H1 (cell line): ENCODE data around the gene ACSL4. TPM values are rescaled to one million over a fixed set of nuclear protein-coding genes. Genes with fewer than 3 reads are reported as not detected.
A peak's percentile ranks its signal among the peaks of the same experiment; 100 is the strongest.

Source experiments
- CTCF ChIA-PET: fragments of 300-600 bp; sonication (Branson Sonifier 250); formaldehyde crosslinking; loops from one replicate; lab custom pipeline; 2021; ENCODE audit not compliant: partially characterized antibody; lab: Charles Lee
- POLR2A ChIA-PET: fragments of 300-600 bp; sonication (Branson Sonifier 250); formaldehyde crosslinking; loops from one replicate; lab custom pipeline; 2021; ENCODE audit warnings: inconsistent platforms; ENCODE audit not compliant: partially characterized antibody; lab: Charles Lee
- DNase-seq, 2 experiments: peaks; one replicate each; pipeline versions ENCODE4 v3.0.0 to v3.0.0-alpha.2; 2010 to 2022; ENCODE audit warnings: low spot score in 2 of 2, low read depth in 1 of 2, mixed read lengths in 1 of 2
- FAIRE-seq: peaks from 2 replicates; lab custom pipeline; 2011; peaks lifted over from hg19 to GRCh38; lab: Jason Lieb, UNC
- H2AFZ ChIP-seq: 2 replicates; pipeline ENCODE4 v1.8.1; 2012; ENCODE audit warnings: low read length, inconsistent platforms
- H2AK5ac ChIP-seq: 2 replicates; pipeline ENCODE4 v1.6.1; 2013; ENCODE audit warnings: low read depth, low read length
- H2BK120ac ChIP-seq: replicated peaks from 2 replicates; pipeline ENCODE3; 2013; ENCODE audit warnings: low read depth, low read length, inconsistent platforms
- H2BK12ac ChIP-seq: 2 replicates; pipeline ENCODE4 v1.6.1; 2013; ENCODE audit warnings: low read depth, low read length
- H2BK15ac ChIP-seq: 2 replicates; pipeline ENCODE4 v1.6.1; 2013; ENCODE audit warnings: low read length
- H2BK20ac ChIP-seq: 2 replicates; pipeline ENCODE4 v1.6.1; 2013; ENCODE audit warnings: low read length
- H2BK5ac ChIP-seq: 2 replicates; pipeline ENCODE4 v1.6.1; 2013; ENCODE audit warnings: low read depth, low read length
- H3K14ac ChIP-seq: 2 replicates; pipeline ENCODE4 v1.6.1; 2013; ENCODE audit warnings: inconsistent platforms; ENCODE audit not compliant: insufficient read length
- H3K18ac ChIP-seq: 2 replicates; pipeline ENCODE4 v1.6.1; 2013; ENCODE audit warnings: low read length; ENCODE audit errors: extremely low read depth
- H3K23ac ChIP-seq: 2 replicates; pipeline ENCODE4 v1.6.1; 2013; ENCODE audit warnings: inconsistent platforms; ENCODE audit not compliant: insufficient read length
- H3K23me2 ChIP-seq: 2 replicates; pipeline ENCODE4 v1.6.1; 2013; ENCODE audit warnings: low read depth, low read length
- H3K27ac ChIP-seq: 2 replicates; pipeline ENCODE4 v1.6.1; 2011; ENCODE audit warnings: low read depth, low read length, inconsistent platforms
- H3K27me3 ChIP-seq, 4 experiments: replicated peaks in 1 of 4; 1 replicate in 1 of 4; 2 replicates in 3 of 4; pipeline versions ENCODE4 v1.6.1 to v1.8.1; 2011 to 2013; ENCODE audit warnings: low read length in 3 of 4, mild to moderate bottlenecking in 3 of 4, inconsistent platforms in 2 of 4, mixed read lengths in 2 of 4, moderate library complexity in 1 of 4; ENCODE audit not compliant: control insufficient read depth in 3 of 4, insufficient read depth in 3 of 4; ENCODE audit errors: extremely low read depth in 1 of 4
- H3K36me3 ChIP-seq, 4 experiments: 2 replicates each; pipeline versions ENCODE4 v1.6.1 to v1.8.1; 2011 to 2013; ENCODE audit warnings: mild to moderate bottlenecking in 4 of 4, low read length in 3 of 4, moderate library complexity in 2 of 4, control low read depth in 1 of 4, inconsistent platforms in 1 of 4; ENCODE audit not compliant: insufficient read depth in 4 of 4, control insufficient read depth in 2 of 4
- H3K4ac ChIP-seq: replicated peaks from 2 replicates; pipeline ENCODE3; 2013; ENCODE audit warnings: low read length, low read depth, mixed read lengths, inconsistent platforms; ENCODE audit not compliant: insufficient read length
- H3K4me1 ChIP-seq, 4 experiments: replicated peaks in 1 of 4; 1 replicate in 1 of 4; 2 replicates in 3 of 4; pipeline versions ENCODE4 v1.6.1 to v1.8.1; 2011 to 2013; ENCODE audit warnings: low read length in 3 of 4, inconsistent platforms in 2 of 4, mixed read lengths in 1 of 4; ENCODE audit not compliant: insufficient read depth in 4 of 4, control insufficient read depth in 3 of 4
- H3K4me2 ChIP-seq, 2 experiments: 2 replicates each; pipeline versions ENCODE4 v1.6.1 to v1.8.1; 2011 to 2013; ENCODE audit warnings: low read depth in 2 of 2, low read length in 2 of 2, control low read depth in 1 of 2, inconsistent platforms in 1 of 2, mild to moderate bottlenecking in 1 of 2; ENCODE audit not compliant: insufficient read depth in 1 of 2
- H3K4me3 ChIP-seq, 4 experiments: fragments of 200-600, 300-600 bp in 1 of 4; sonication (generic), shearing (Covaris generic), sonication (Bioruptor Twin) in 1 of 4; 2 replicates each; pipeline versions ENCODE4 v1.5.1 to v1.8.1; 2011 to 2016; ENCODE audit warnings: low read length in 4 of 4, low read depth in 3 of 4, control low read depth in 2 of 4, inconsistent platforms in 2 of 4, mild to moderate bottlenecking in 2 of 4, mixed read lengths in 1 of 4, moderate library complexity in 1 of 4; ENCODE audit not compliant: insufficient read depth in 2 of 4; ENCODE audit errors: extremely low read depth in 1 of 4
- H3K56ac ChIP-seq: replicated peaks from 2 replicates; pipeline ENCODE3; 2013; ENCODE audit warnings: low read depth, mild to moderate bottlenecking, mixed read lengths, low read length, inconsistent platforms; ENCODE audit not compliant: insufficient read length
- H3K79me1 ChIP-seq: 2 replicates; pipeline ENCODE4 v1.6.1; 2013; ENCODE audit warnings: low read depth, low read length, control low read depth
- H3K79me2 ChIP-seq, 2 experiments: 2 replicates each; pipeline versions ENCODE4 v1.6.1 to v1.8.1; 2012 to 2013; ENCODE audit warnings: low read length in 2 of 2, mild to moderate bottlenecking in 2 of 2, inconsistent platforms in 1 of 2; ENCODE audit not compliant: insufficient read depth in 2 of 2, control insufficient read depth in 1 of 2
- H3K9ac ChIP-seq, 4 experiments: replicated peaks in 1 of 4; 1 replicate in 1 of 4; 2 replicates in 3 of 4; pipeline versions ENCODE4 v1.6.1 to v1.8.1; 2011 to 2013; ENCODE audit warnings: low read depth in 3 of 4, low read length in 3 of 4, control low read depth in 2 of 4, mild to moderate bottlenecking in 2 of 4, moderate library complexity in 2 of 4, inconsistent platforms in 1 of 4; ENCODE audit errors: extremely low read depth in 1 of 4
- H3K9me3 ChIP-seq, 2 experiments: 2 replicates each; pipeline versions ENCODE4 v1.6.1 to v1.8.1; 2012 to 2013; ENCODE audit warnings: mild to moderate bottlenecking in 2 of 2, moderate library complexity in 2 of 2, control low read depth in 1 of 2, inconsistent platforms in 1 of 2, low read depth in 1 of 2, low read length in 1 of 2, mixed read lengths in 1 of 2; ENCODE audit not compliant: insufficient read depth in 2 of 2
- H4K20me1 ChIP-seq, 2 experiments: replicated peaks in 1 of 2; 2 replicates each; pipeline versions ENCODE3 to v1.8.1; 2011 to 2013; ENCODE audit warnings: inconsistent platforms in 2 of 2, low read length in 2 of 2, mild to moderate bottlenecking in 1 of 2; ENCODE audit not compliant: insufficient read depth in 2 of 2, control insufficient read depth in 1 of 2
- H4K5ac ChIP-seq: 2 replicates; pipeline ENCODE4 v1.6.1; 2013; ENCODE audit warnings: low read length, low read depth, mixed read lengths, inconsistent platforms; ENCODE audit not compliant: insufficient read length
- H4K8ac ChIP-seq: 2 replicates; pipeline ENCODE4 v1.8.0; 2013; ENCODE audit warnings: mild to moderate bottlenecking, moderate library complexity, low read length, inconsistent platforms; ENCODE audit not compliant: insufficient read depth; ENCODE audit errors: extremely low read depth
- H4K91ac ChIP-seq: replicated peaks from 2 replicates; pipeline ENCODE3; 2013; ENCODE audit warnings: low read length, mixed read lengths, inconsistent platforms; ENCODE audit not compliant: insufficient read length
- ATF3 ChIP-seq: IDR thresholded peaks from 2 replicates; pipeline ENCODE4 v1.6.1; 2011; ENCODE audit warnings: low read depth, mild to moderate bottlenecking, low read length; ENCODE audit not compliant: insufficient read depth
- E2F6 ChIP-seq: IDR thresholded peaks from 2 replicates; pipeline ENCODE4 v1.6.1; 2012; ENCODE audit warnings: inconsistent platforms
- EGR1 ChIP-seq: IDR thresholded peaks from 2 replicates; pipeline ENCODE4 v1.6.1; 2011; ENCODE audit warnings: low read depth, low read length, borderline replicate concordance
- FOSL1 ChIP-seq: IDR thresholded peaks from 2 replicates; pipeline ENCODE4 v1.6.1; 2011; ENCODE audit warnings: mild to moderate bottlenecking, low read depth, low read length, moderate library complexity; ENCODE audit not compliant: insufficient read depth
- KDM4A ChIP-seq: IDR thresholded peaks from one replicate; pipeline ENCODE4 v1.7.1; 2012; ENCODE audit warnings: low read depth, mild to moderate bottlenecking, moderate library complexity, low read length, inconsistent platforms; ENCODE audit not compliant: severe bottlenecking
- TBP ChIP-seq: IDR thresholded peaks from 2 replicates; pipeline ENCODE4 v1.6.1; 2011; ENCODE audit warnings: low read depth, low read length, improper control_type of control experiment
- WGBS, 2 experiments: shearing (Covaris generic) in 1 of 2; methylation state at CpG; one replicate each; pipeline versions ENCODE4 v1.1.6 to v1.1.7; 2013 to 2015; ENCODE audit warnings: low lambda C conversion rate in 2 of 2, mixed read lengths in 2 of 2, inconsistent platforms in 1 of 2, low coverage in 1 of 2, missing lambda C conversion rate in 1 of 2; ENCODE audit not compliant: insufficient replicate concordance in 2 of 2, insufficient coverage in 1 of 2, insufficient read length in 1 of 2; ENCODE audit errors: extremely low coverage in 1 of 2, missing lambda C conversion rate in 1 of 2; 5-methylcytosine and 5-hydroxymethylcytosine counted together
- long read RNA-seq, 2 experiments: library from RNA in 1 of 2; library from capped mRNA in 1 of 2; stranded (forward); transcript quantifications; one replicate each; pipeline ENCODE4 v2.0.0, GENCODE V29; 2021; ENCODE audit warnings: inconsistent platforms in 1 of 2
- polyA minus RNA-seq, 3 experiments: library from RNA; depleted of rRNA, polyadenylated mRNA; stranded (reverse); fragments of >200 nt; gene quantifications; 1 replicate in 2 of 3; 2 replicates in 1 of 3; pipeline ENCODE4 v1.2.3, GENCODE V29; 2011
- polyA plus RNA-seq, 7 experiments: library from polyadenylated mRNA; depleted of rRNA in 3 of 7; stranded (reverse) in 5 of 7; unstranded in 2 of 7; fragments of >200 nt in 5 of 7; fragments of 200-250 nt in 2 of 7; gene quantifications; 1 replicate in 5 of 7; 2 replicates in 1 of 7; 4 replicates in 1 of 7; pipeline versions ENCODE4 v1.2.1 to v1.2.3, GENCODE V29; 2011 to 2013; ENCODE audit warnings: missing spikeins in 2 of 7, mixed read lengths in 2 of 7
- total RNA-seq: library from RNA; stranded (reverse); fragmentation: NEBNext Ultra II Directional; extraction: Animal tissue kit (Norgen Biotek cat#: 25700); gene quantifications from 2 replicates; pipeline ENCODE4 v1.2.1, GENCODE V29; 2021

The ACSL4 gene
- total RNA-seq, result 47.0 and 48.2 TPM in 2 replicates
- 8.5 and 11.3 TPM in 2 replicates for polyA plus RNA-seq (2011; rRNA removed)
- 14.5 TPM for polyA plus RNA-seq (2011; cell fraction: cytosol; rRNA removed)
- polyA plus RNA-seq (2011; cell fraction: nucleus; rRNA removed), result 21.9 TPM
- 21.0 to 37.4 TPM (median 24.8 TPM) in 4 replicates for polyA plus RNA-seq (2012, experiment 1 of 2)
- 1.7 TPM for polyA plus RNA-seq (2012, experiment 2 of 2)
- 46.6 TPM for polyA plus RNA-seq (2013, experiment 1 of 2)
- polyA plus RNA-seq (2013, experiment 2 of 2), result 49.6 TPM
- 57.6 and 62.7 TPM in 2 replicates for polyA minus RNA-seq (2011; rRNA and poly(A)+ RNA removed)
- polyA minus RNA-seq (2011; cell fraction: cytosol; rRNA and poly(A)+ RNA removed), result 38.8 TPM
- 67.4 TPM for polyA minus RNA-seq (2011; cell fraction: nucleus; rRNA and poly(A)+ RNA removed)
- long read RNA-seq, experiment 1, full-length matches to known transcripts, result 3 of 50 reads
- long read RNA-seq, experiment 1, partial matches to known transcripts, result 14 of 50 reads
- long read RNA-seq, experiment 1, other reads (novel, unspliced or antisense), result 33 of 50 reads
- long read RNA-seq, experiment 2, full-length matches to known transcripts, result 1 of 20 reads
- long read RNA-seq, experiment 2, partial matches to known transcripts, result 13 of 20 reads
- long read RNA-seq, experiment 2, other reads (novel, unspliced or antisense), result 6 of 20 reads

GRCh38 chrX:109732807-109733612 lies at the start of gene ACSL4:
TSS of gene ACSL4 (minus strand) at chrX:109733257. CDS start at chrX:109683363, 49,894 bp downstream.
- Histone ChIP-seq H3K56ac (peak within 1 kb of the TSS; percentile 82), H2AK5ac (no peak within 1 kb of the TSS), H3K4ac (peak within 1 kb of the TSS; percentile 78), H4K8ac (peak within 1 kb of the TSS; percentile 68; the same call in 1 of the 2 replicates), H4K20me1 (no peaks in the 10 kb centered on the region), H3K27me3 (no peaks in the 10 kb centered on the region), H3K14ac (no peak within 1 kb of the TSS), H3K79me1 (no peaks in the 10 kb centered on the region), H3K79me2 (peaks cover 0 to 33% of the 10 kb centered on the region in 2 experiments; a peak in 2 of 4 replicates), H2AFZ (peak within 1 kb of the TSS; percentile 85; the same call in 1 of the 2 replicates), H2BK15ac (no peak within 1 kb of the TSS), H3K4me2 (peak within 1 kb of the TSS; percentile 82 to 92), H2BK5ac (no peak within 1 kb of the TSS), H3K18ac (peak within 1 kb of the TSS; percentile 60), H2BK20ac (no peak within 1 kb of the TSS), H3K4me3 (peak within 1 kb of the TSS; percentile 67 to 92 (median 76)), H3K36me3 (no peaks in the 10 kb centered on the region), H4K5ac (peak within 1 kb of the TSS; percentile 72), H3K9me3 (no peaks in the 10 kb centered on the region), H4K91ac (peak within 1 kb of the TSS; percentile 81), H3K9ac (peak within 1 kb of the TSS; percentile 58 to 73 (median 62)), H3K4me1 (no peaks in the 10 kb centered on the region; a peak in 1 of 7 replicates), H3K23me2 (no peaks in the 10 kb centered on the region), H3K27ac (peak within 1 kb of the TSS; percentile 25; the same call in 1 of the 2 replicates), H2BK120ac (peak within 1 kb of the TSS; percentile 33), H3K23ac (no peak within 1 kb of the TSS), H2BK12ac (0 out of 2 replicates have a peak within 1 kb of the TSS, but pooled peaks have one; percentile 50)
- WGBS, 2 experiments, result 5% methylated on average over 15 of the region's 89 CpGs; no CpG with 5 or more reads in 1 of the 2 experiments
- ChIA-PET CTCF (interaction anchor here (1.6 to 3.5 kb wide), 2 partner anchors 20 to 124 kb away, joined by 5 to 9 read pairs; no protein-coding TSS in a partner anchor), POLR2A (no interaction called here)
- FAIRE-seq (no peak), DNase-seq (peak; percentile 15 to 82)
- peak; percentile 97 for TF ChIP-seq EGR1
- TF ChIP-seq FOSL1, result no peak
- TF ChIP-seq TBP, result peak; percentile 5; the same call in 1 of the 2 replicates
- TF ChIP-seq E2F6, result peak; percentile 81
- no peak for TF ChIP-seq ATF3
- no peak for TF ChIP-seq KDM4A
